Spleen (tissue), 7 donors: ENCODE results near the gene ZCCHC7.
A peak's percentile ranks its signal among the peaks of the same experiment; 100 is the strongest.

Experiments
- CTCF ChIP-seq, 11 experiments: fragments of 200-600 bp in 7 of 11; fragments of 450-650 bp in 4 of 11; sonication (generic) in 4 of 11; IDR thresholded peaks in 8 of 11; conservative IDR thresholded peaks in 3 of 11; 1 replicate in 7 of 11; 2 replicates in 4 of 11; pipeline versions ENCODE4 v1.4.0 to v1.8.0; 2016 to 2021; ENCODE audit warnings: antibody characterized with exemption in 11 of 11, inconsistent platforms in 4 of 11, mild to moderate bottlenecking in 1 of 11
- POLR2AphosphoS5 ChIP-seq, 3 donors: sonication (generic); formaldehyde crosslinking; IDR thresholded peaks; one replicate each; pipeline ENCODE4 v1.5.1; 2017; ENCODE audit warnings: antibody characterized with exemption in 3 of 3
- donor health status: DM: no; HTN: no; CAD: no; lungs with moderate emphysema.
- donor health status: DM: no; HTN: no; CAD: no.
- donor health status: DM: no; HTN: no; CAD: no.

DNA sequence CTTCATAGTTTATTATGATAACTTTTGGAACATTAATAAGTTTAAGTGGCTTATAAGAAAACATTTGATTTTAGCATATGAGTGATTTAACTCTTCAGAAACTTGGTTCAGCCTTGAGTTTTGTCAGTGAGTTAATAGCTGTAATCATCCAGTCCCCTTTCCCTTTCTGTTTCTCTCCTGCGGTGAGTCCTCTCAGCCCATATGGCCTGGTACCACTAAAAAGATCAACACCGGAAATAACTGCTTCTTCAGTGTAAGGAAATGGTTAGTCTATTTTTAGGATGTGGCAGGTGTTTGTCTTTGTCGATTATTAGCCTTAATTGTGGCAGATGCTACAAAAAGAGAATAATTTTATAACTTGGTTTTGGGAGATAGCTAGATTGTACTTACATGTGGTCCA lies 181.9 kb downstream of the ZCCHC7 start:
- TF ChIP-seq CTCF (IDR thresholded peaks at IDR 0.05 in 8 of 11, conservative IDR thresholded peaks at IDR 0.05 in 3 of 11), result no peak
- TF ChIP-seq POLR2AphosphoS5 (IDR thresholded peaks at IDR 0.05), result peak in 1 of 3 donors; percentile 58
